ENCODE results near the gene PTPRC.

PTPRC gene

GRCh38 chr1:198788561-198789064 lies 149.8 kb downstream of the PTPRC start:
- 0% methylated on average over 1 of the region's 3 CpGs for WGBS
- Histone ChIP-seq H3K4me3 (ENCODE audit: insufficient read depth in 1 of 2, low read depth in 1 of 2, low read length in 2 of 2) (no peak overlapping the region), H4K8ac (ENCODE audit: low read length) (no peak overlapping the region)

GRCh38 chr1:198793714-198794113 lies 154.9 kb downstream of the PTPRC start:
- no peak overlapping the region for H2BK120ac ChIP-seq (ENCODE audit: low read depth, low read length)
- no peak overlapping the region for H4K91ac ChIP-seq (ENCODE audit: low read length)
- H2AFZ ChIP-seq (ENCODE audit: low read depth, low read length) = no peak overlapping the region
- no peak overlapping the region for H3K14ac ChIP-seq (ENCODE audit: low read length in 2 of 2)
- H3K4me2 ChIP-seq (ENCODE audit: low read length, poor library complexity, severe bottlenecking) = no peak overlapping the region
- H3K79me1 ChIP-seq (replicated peaks; ENCODE audit: low read length, poor library complexity, severe bottlenecking) = no peaks in the 10 kb centered on the region
- no peak overlapping the region for H3K4ac ChIP-seq (ENCODE audit: low read depth in 1 of 2, low read length in 2 of 2)
- WGBS = 100% methylated on average over 1 of the region's 3 CpGs
- no peak overlapping the region for H2BK12ac ChIP-seq (ENCODE audit: low read length in 2 of 2)
- H3K4me3 ChIP-seq (ENCODE audit: insufficient read depth in 1 of 2, low read depth in 1 of 2, low read length in 2 of 2) = no peak overlapping the region
- no peak overlapping the region for H3K9ac ChIP-seq (ENCODE audit: low read length)
- no peaks in the 10 kb centered on the region for H3K4me1 ChIP-seq (ENCODE audit: control insufficient read depth, insufficient read depth, low read depth, low read length)
- H2BK15ac ChIP-seq (ENCODE audit: low read depth, poor library complexity, severe bottlenecking) = no peak overlapping the region
- H3K36me3 ChIP-seq (ENCODE audit: control insufficient read depth in 1 of 2, insufficient read depth in 2 of 2, low read depth in 1 of 2, low read length in 2 of 2) = no peaks in the 10 kb centered on the region
- H4K8ac ChIP-seq (ENCODE audit: low read length) = no peak overlapping the region
- H3K27ac ChIP-seq (ENCODE audit: low read length, poor library complexity, severe bottlenecking) = no peak overlapping the region
- DNase-seq = no peak
- H3K18ac ChIP-seq (ENCODE audit: low read depth in 1 of 2, low read length in 2 of 2) = no peak overlapping the region
- no peaks in the 10 kb centered on the region for H3K27me3 ChIP-seq (ENCODE audit: control insufficient read depth in 1 of 2, insufficient read depth in 1 of 2, low read length in 2 of 2)
- H3K23ac ChIP-seq (ENCODE audit: low read length in 2 of 2) = no peak overlapping the region
- H3K9me3 ChIP-seq (ENCODE audit: control insufficient read depth, low read length) = peaks cover 23% of the 10 kb centered on the region
- no peak overlapping the region for H2BK5ac ChIP-seq (ENCODE audit: low read depth, low read length, poor library complexity, severe bottlenecking)
- no peak overlapping the region for H2AK5ac ChIP-seq (ENCODE audit: low read length, severe bottlenecking)

More at GRCh38 chr1:198788561-198789064, 149.8 kb downstream of the PTPRC start:
- Histone ChIP-seq H3K4ac (ENCODE audit: low read depth in 1 of 2, low read length in 2 of 2) (no peak overlapping the region), H2AK5ac (ENCODE audit: low read length, severe bottlenecking) (no peak overlapping the region), H3K9ac (ENCODE audit: low read length) (no peak overlapping the region), H3K4me2 (ENCODE audit: low read length, poor library complexity, severe bottlenecking) (no peak overlapping the region), H2AFZ (ENCODE audit: low read depth, low read length) (no peak overlapping the region), H3K14ac (ENCODE audit: low read length in 2 of 2) (no peak overlapping the region), H2BK5ac (ENCODE audit: low read depth, low read length, poor library complexity, severe bottlenecking) (no peak overlapping the region), H3K27ac (ENCODE audit: low read length, poor library complexity, severe bottlenecking) (no peak overlapping the region), H4K91ac (ENCODE audit: low read length) (no peak overlapping the region), H3K9me3 (ENCODE audit: control insufficient read depth, low read length) (no peaks in the 10 kb centered on the region), H3K36me3 (ENCODE audit: control insufficient read depth in 1 of 2, insufficient read depth in 2 of 2, low read depth in 1 of 2, low read length in 2 of 2) (no peaks in the 10 kb centered on the region), H2BK120ac (ENCODE audit: low read depth, low read length) (no peak overlapping the region), H3K27me3 (ENCODE audit: control insufficient read depth in 1 of 2, insufficient read depth in 1 of 2, low read length in 2 of 2) (no peaks in the 10 kb centered on the region), H2BK12ac (ENCODE audit: low read length in 2 of 2) (peak overlapping the region in 1 of 2 experiments; percentile 54), H3K23ac (ENCODE audit: low read length in 2 of 2) (no peak overlapping the region), H3K79me1 (replicated peaks; ENCODE audit: low read length, poor library complexity, severe bottlenecking) (no peaks in the 10 kb centered on the region), H2BK15ac (ENCODE audit: low read depth, poor library complexity, severe bottlenecking) (no peak overlapping the region), H3K18ac (ENCODE audit: low read depth in 1 of 2, low read length in 2 of 2) (no peak overlapping the region), H3K4me1 (ENCODE audit: control insufficient read depth, insufficient read depth, low read depth, low read length) (no peaks in the 10 kb centered on the region)
- DNase-seq = peak; percentile 93

GRCh38 chr1:198794498-198794897 lies 155.7 kb downstream of the PTPRC start:
- Histone ChIP-seq H3K27me3 (ENCODE audit: control insufficient read depth in 1 of 2, insufficient read depth in 1 of 2, low read length in 2 of 2) (no peaks in the 10 kb centered on the region), H2BK5ac (ENCODE audit: low read depth, low read length, poor library complexity, severe bottlenecking) (no peak overlapping the region), H3K4me3 (ENCODE audit: insufficient read depth in 1 of 2, low read depth in 1 of 2, low read length in 2 of 2) (no peak overlapping the region), H2BK120ac (ENCODE audit: low read depth, low read length) (no peak overlapping the region), H3K4ac (ENCODE audit: low read depth in 1 of 2, low read length in 2 of 2) (no peak overlapping the region), H3K9ac (ENCODE audit: low read length) (no peak overlapping the region), H3K9me3 (ENCODE audit: control insufficient read depth, low read length) (peaks cover 23% of the 10 kb centered on the region), H3K4me1 (ENCODE audit: control insufficient read depth, insufficient read depth, low read depth, low read length) (no peaks in the 10 kb centered on the region), H3K18ac (ENCODE audit: low read depth in 1 of 2, low read length in 2 of 2) (no peak overlapping the region), H4K8ac (ENCODE audit: low read length) (no peak overlapping the region), H2BK15ac (ENCODE audit: low read depth, poor library complexity, severe bottlenecking) (no peak overlapping the region), H2AFZ (ENCODE audit: low read depth, low read length) (no peak overlapping the region), H3K36me3 (ENCODE audit: control insufficient read depth in 1 of 2, insufficient read depth in 2 of 2, low read depth in 1 of 2, low read length in 2 of 2) (no peaks in the 10 kb centered on the region), H3K27ac (ENCODE audit: low read length, poor library complexity, severe bottlenecking) (no peak overlapping the region), H3K14ac (ENCODE audit: low read length in 2 of 2) (no peak overlapping the region), H2BK12ac (ENCODE audit: low read length in 2 of 2) (no peak overlapping the region), H2AK5ac (ENCODE audit: low read length, severe bottlenecking) (no peak overlapping the region), H3K4me2 (ENCODE audit: low read length, poor library complexity, severe bottlenecking) (no peak overlapping the region), H3K79me1 (replicated peaks; ENCODE audit: low read length, poor library complexity, severe bottlenecking) (no peaks in the 10 kb centered on the region), H3K23ac (ENCODE audit: low read length in 2 of 2) (no peak overlapping the region), H4K91ac (ENCODE audit: low read length) (no peak overlapping the region)
- peak; percentile 81 for DNase-seq

GRCh38 chr1:198797656-198798055 lies 158.8 kb downstream of the PTPRC start:
- Histone ChIP-seq H2BK120ac (ENCODE audit: low read depth, low read length) (no peak overlapping the region), H3K4me2 (ENCODE audit: low read length, poor library complexity, severe bottlenecking) (no peak overlapping the region), H3K23ac (ENCODE audit: low read length in 2 of 2) (no peak overlapping the region), H2AFZ (ENCODE audit: low read depth, low read length) (no peak overlapping the region), H2AK5ac (ENCODE audit: low read length, severe bottlenecking) (no peak overlapping the region), H2BK12ac (ENCODE audit: low read length in 2 of 2) (no peak overlapping the region), H4K8ac (ENCODE audit: low read length) (no peak overlapping the region), H3K27me3 (ENCODE audit: control insufficient read depth in 1 of 2, insufficient read depth in 1 of 2, low read length in 2 of 2) (no peaks in the 10 kb centered on the region), H2BK15ac (ENCODE audit: low read depth, poor library complexity, severe bottlenecking) (no peak overlapping the region), H3K79me1 (replicated peaks; ENCODE audit: low read length, poor library complexity, severe bottlenecking) (no peaks in the 10 kb centered on the region), H3K4ac (ENCODE audit: low read depth in 1 of 2, low read length in 2 of 2) (no peak overlapping the region), H3K18ac (ENCODE audit: low read depth in 1 of 2, low read length in 2 of 2) (no peak overlapping the region), H3K36me3 (ENCODE audit: control insufficient read depth in 1 of 2, insufficient read depth in 2 of 2, low read depth in 1 of 2, low read length in 2 of 2) (no peaks in the 10 kb centered on the region), H2BK5ac (ENCODE audit: low read depth, low read length, poor library complexity, severe bottlenecking) (no peak overlapping the region), H4K91ac (ENCODE audit: low read length) (no peak overlapping the region), H3K9ac (ENCODE audit: low read length) (no peak overlapping the region), H3K14ac (ENCODE audit: low read length in 2 of 2) (no peak overlapping the region), H3K4me3 (ENCODE audit: insufficient read depth in 1 of 2, low read depth in 1 of 2, low read length in 2 of 2) (peak overlapping the region in 1 of 2 experiments; percentile 14), H3K27ac (ENCODE audit: low read length, poor library complexity, severe bottlenecking) (no peak overlapping the region), H3K9me3 (ENCODE audit: control insufficient read depth, low read length) (peaks cover 23% of the 10 kb centered on the region), H3K4me1 (ENCODE audit: control insufficient read depth, insufficient read depth, low read depth, low read length) (no peaks in the 10 kb centered on the region)
- no CpG with 5 or more reads among the region's 2 CpGs for WGBS
- DNase-seq = no peak

All from mesenchymal stem cell (in vitro differentiated cells and primary cell).